Stimulated activated effector memory CD8-positive, alpha-beta T cell treated with anti-CD3 and anti-CD28 coated beads, Interleukin-12 subunit alpha, Interleukin-12 subunit beta, amount 100 ng/mL, for 72 hours (primary cell): ENCODE data around the gene TMEM63B.
A peak's percentile ranks its signal among the peaks of the same experiment; 100 is the strongest.

ENCODE experiments used
- ATAC-seq: fragments of 150-1000 bp; cut with Tn5 transposase; 2 replicates; pipeline ENCODE4 v1.10.0; 2021
- DNase-seq, 2 donors: peaks; one replicate each; pipeline ENCODE4 v3.0.0; 2021 to 2022; ENCODE audit warnings: low spot score in 2 of 2
- H3K27ac Mint-ChIP-seq: one replicate; pipeline ENCODE4 v1.8.0; 2022; ENCODE audit warnings: mild to moderate bottlenecking, mixed read lengths
- H3K36me3 Mint-ChIP-seq: one replicate; pipeline ENCODE4 v1.8.0; 2022; ENCODE audit warnings: mild to moderate bottlenecking, mixed read lengths
- H3K4me1 Mint-ChIP-seq: one replicate; pipeline ENCODE4 v1.8.0; 2022; ENCODE audit warnings: mixed read lengths
- H3K4me3 Mint-ChIP-seq: one replicate; pipeline ENCODE4 v1.8.0; 2022; ENCODE audit warnings: mild to moderate bottlenecking, mixed read lengths
- H3K9me3 Mint-ChIP-seq: one replicate; pipeline ENCODE4 v1.8.0; 2022; ENCODE audit warnings: mixed read lengths

TMEM63B gene

GRCh38 chr6:44127186-44128019 is at the start of gene TMEM63B, which contains the start of gene MRPL14:
TMEM63B (plus strand) TSS chr6:44127554; CDS start chr6:44134585, 7,031 bp downstream.
MRPL14 (minus strand) TSS chr6:44127452; CDS start chr6:44116611, 10,841 bp downstream.
- Mint-ChIP-seq H3K27ac (peak within 1 kb of the TSS; percentile 96), H3K9me3 (no peaks in the 10 kb centered on the region), H3K4me3 (peak within 1 kb of the TSS; percentile 83), H3K36me3 (peaks cover 25% of the 10 kb centered on the region), H3K4me1 (peaks cover 62% of the 10 kb centered on the region)
- DNase-seq: peak; percentile 93 to 95
- ATAC-seq: peak; percentile 85

GRCh38 chr6:44078219-44078826 is 49.0 kb upstream of the TMEM63B start:
- peaks cover 24% of the 10 kb centered on the region for H3K4me1 Mint-ChIP-seq
- ATAC-seq: no peak

DNA sequence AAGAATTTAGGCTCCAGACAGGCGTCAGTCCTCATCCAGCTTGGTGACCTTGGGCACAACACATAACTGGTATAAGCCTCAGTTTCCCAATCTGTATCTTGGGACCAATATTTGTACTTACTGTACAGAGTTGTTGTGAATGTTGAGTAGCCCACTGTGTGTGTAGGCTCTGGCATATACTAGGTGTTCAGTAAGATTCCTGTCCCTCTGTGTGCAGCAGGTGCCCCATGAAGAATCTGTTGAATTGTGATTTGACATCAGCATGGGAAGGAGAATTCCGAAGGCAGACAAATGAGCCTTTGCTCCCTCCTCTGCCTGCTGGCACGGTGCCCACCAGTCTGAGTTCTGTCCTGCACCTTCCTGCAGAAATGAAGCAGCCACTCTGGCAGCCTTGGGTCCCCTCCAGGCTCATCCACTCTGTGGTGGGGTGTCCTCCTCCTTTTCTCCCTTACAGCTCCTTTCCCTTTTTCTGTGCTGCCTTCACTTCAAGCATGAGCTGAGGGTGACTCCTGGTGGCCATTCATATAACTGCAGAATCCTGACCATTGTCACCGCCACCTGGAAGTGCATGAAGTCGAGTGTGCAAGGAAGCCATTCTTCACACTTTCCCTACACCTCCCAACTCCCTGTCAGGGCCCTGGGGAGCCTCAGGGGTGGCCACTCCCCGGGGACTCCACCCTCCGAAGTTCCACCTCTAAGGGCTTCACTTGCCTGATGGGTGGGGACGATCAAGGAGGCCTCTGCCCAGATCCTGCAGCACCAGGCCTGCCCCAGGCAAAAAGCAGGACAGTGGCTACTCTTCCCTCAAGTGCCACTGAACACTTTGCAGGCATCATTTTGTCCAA is 48.3 kb upstream of the TMEM63B start:
- DNase-seq: peak; percentile 62 to 86
- no peak overlapping the region for H3K27ac Mint-ChIP-seq
- peaks cover 7% of the 10 kb centered on the region for H3K36me3 Mint-ChIP-seq
- ATAC-seq: peak; percentile 43
- no peak overlapping the region for H3K4me3 Mint-ChIP-seq
- H3K9me3 Mint-ChIP-seq: no peaks in the 10 kb centered on the region
- H3K4me1 Mint-ChIP-seq: peaks cover 19% of the 10 kb centered on the region

More at GRCh38 chr6:44078219-44078826, 49.0 kb upstream of the TMEM63B start:
- Mint-ChIP-seq H3K4me3 (no peak overlapping the region), H3K36me3 (peaks cover 15% of the 10 kb centered on the region), H3K9me3 (no peaks in the 10 kb centered on the region), H3K27ac (peak overlapping the region; percentile 67)
- no peak for DNase-seq

DNA sequence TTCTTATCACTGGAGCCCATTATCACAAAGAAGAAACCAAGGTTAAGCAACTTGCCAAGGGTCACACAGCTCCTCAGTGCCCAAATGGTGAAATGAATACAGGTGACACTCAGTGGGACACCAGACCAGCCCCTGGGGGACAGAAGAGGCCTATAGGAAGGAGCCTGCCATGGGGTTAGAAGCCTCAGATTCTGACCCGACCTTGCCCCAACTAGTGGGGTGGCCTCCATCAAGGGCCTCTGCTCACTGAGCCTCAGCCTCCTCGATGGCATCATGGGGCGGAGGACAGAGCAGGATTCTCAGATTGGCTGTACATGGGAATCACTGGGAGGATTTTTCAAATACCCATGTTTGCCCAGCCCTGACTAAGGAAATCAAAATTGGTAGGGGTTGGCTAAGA is 47.7 kb upstream of the TMEM63B start:
- Mint-ChIP-seq H3K4me1 (peaks cover 13% of the 10 kb centered on the region), H3K36me3 (peaks cover 1% of the 10 kb centered on the region), H3K27ac (no peak overlapping the region), H3K4me3 (no peak overlapping the region), H3K9me3 (no peaks in the 10 kb centered on the region)
- ATAC-seq (no peak), DNase-seq (no peak)

GRCh38 chr6:44080561-44081521 is 46.5 kb upstream of the TMEM63B start:
- Mint-ChIP-seq H3K4me1 (peaks cover 6% of the 10 kb centered on the region), H3K36me3 (no peaks in the 10 kb centered on the region), H3K27ac (peak overlapping the region; percentile 20), H3K4me3 (no peak overlapping the region), H3K9me3 (no peaks in the 10 kb centered on the region)
- no peak for ATAC-seq
- no peak for DNase-seq

DNA sequence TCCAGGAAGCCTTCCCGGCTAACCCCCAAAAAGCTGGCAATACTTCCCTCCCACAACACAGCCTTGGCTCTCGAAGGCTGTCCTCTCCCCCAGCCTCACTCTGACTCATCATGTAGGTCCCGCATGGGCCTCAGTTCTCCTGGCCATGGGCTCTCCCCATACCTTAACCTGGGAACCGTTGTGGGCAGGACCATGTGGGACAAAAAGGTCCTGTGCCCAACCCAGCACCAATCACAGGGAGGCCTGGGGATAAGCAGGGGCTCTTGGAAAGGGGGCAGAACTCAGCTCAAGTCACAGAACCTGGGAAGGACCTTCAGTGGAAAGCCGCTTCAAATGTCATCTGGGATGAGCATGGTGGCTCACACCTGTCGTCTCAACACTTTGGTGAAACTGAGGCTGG is 45.6 kb upstream of the TMEM63B start:
- no peaks in the 10 kb centered on the region for H3K9me3 Mint-ChIP-seq
- H3K4me1 Mint-ChIP-seq: peaks cover 6% of the 10 kb centered on the region
- H3K27ac Mint-ChIP-seq: no peak overlapping the region
- no peak overlapping the region for H3K4me3 Mint-ChIP-seq
- DNase-seq (no peak), ATAC-seq (no peak)
- H3K36me3 Mint-ChIP-seq: no peaks in the 10 kb centered on the region

- no peak overlapping the region for H3K4me3 Mint-ChIP-seq
- H3K9me3 Mint-ChIP-seq: no peaks in the 10 kb centered on the region
- no peaks in the 10 kb centered on the region for H3K36me3 Mint-ChIP-seq
- peaks cover 6% of the 10 kb centered on the region for H3K4me1 Mint-ChIP-seq
- peak overlapping the region; percentile 6 for H3K27ac Mint-ChIP-seq
- no peak for ATAC-seq
- no peak for DNase-seq
These were observed 44.5 kb upstream of the TMEM63B start for GRCh38 chr6:44082872-44083321.

- Mint-ChIP-seq H3K27ac (no peak overlapping the region), H3K4me1 (peaks cover under 1% of the 10 kb centered on the region), H3K36me3 (no peaks in the 10 kb centered on the region), H3K4me3 (no peak overlapping the region), H3K9me3 (no peaks in the 10 kb centered on the region)
- DNase-seq (no peak), ATAC-seq (no peak)
These were observed 42.9 kb upstream of the TMEM63B start for GRCh38 chr6:44084231-44085014.

DNA sequence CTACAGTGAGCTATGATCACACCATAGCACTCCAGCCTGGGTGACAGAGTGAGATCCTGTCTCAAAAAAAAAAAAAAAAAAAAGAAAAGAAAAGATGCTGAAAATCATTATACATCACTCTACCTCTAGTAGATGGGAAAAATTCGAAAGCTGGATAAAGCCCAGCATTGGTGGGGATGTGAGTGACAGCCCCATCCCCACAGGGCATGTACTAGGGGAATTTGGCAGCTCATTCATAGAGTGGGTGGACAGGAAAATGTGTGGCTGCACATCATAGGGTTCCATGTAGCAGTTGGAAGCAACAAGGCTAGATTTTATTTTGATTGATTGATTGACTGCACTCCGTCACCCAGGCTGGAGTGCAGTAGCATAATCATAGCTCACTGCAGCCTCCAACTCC is 42.1 kb upstream of the TMEM63B start:
- H3K4me3 Mint-ChIP-seq: no peak overlapping the region
- ATAC-seq: no peak
- H3K36me3 Mint-ChIP-seq: no peaks in the 10 kb centered on the region
- H3K27ac Mint-ChIP-seq: no peak overlapping the region
- no peaks in the 10 kb centered on the region for H3K9me3 Mint-ChIP-seq
- no peak for DNase-seq
- H3K4me1 Mint-ChIP-seq: no peaks in the 10 kb centered on the region

DNA sequence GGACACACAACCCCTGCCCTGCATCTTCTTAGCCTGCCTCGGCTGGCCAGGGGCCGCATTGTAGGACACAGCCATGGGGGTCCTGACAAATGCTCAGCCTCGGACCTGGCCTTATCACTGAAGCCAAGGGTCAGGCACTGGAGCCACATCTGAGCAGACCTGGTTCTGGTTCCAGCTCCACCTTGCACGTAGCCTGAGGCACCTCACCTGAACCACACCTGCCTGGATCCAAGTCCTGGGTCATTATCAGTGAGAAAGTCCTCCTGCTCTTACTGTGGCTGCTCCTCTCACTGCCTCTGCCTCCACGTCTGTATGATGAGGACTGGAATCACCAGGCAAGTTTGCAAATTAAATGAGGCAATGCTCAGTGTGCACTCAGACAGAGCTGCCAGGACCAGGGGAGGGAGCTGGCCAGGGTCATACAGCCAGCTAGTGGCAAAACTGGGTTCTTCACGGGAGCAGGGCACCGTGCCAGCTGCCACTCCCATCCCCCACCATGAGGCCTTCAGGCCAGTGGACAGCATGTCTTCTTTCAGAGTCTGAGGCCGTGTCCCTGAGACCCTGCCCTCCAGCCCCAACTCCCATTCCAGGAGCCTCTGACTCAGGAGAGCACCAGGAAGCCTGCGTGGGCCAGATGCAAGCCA is 40.3 kb upstream of the TMEM63B start:
- H3K9me3 Mint-ChIP-seq: no peaks in the 10 kb centered on the region
- DNase-seq (no peak), ATAC-seq (peak; percentile 5)
- no peak overlapping the region for H3K27ac Mint-ChIP-seq
- H3K36me3 Mint-ChIP-seq: no peaks in the 10 kb centered on the region
- H3K4me3 Mint-ChIP-seq: no peak overlapping the region
- no peaks in the 10 kb centered on the region for H3K4me1 Mint-ChIP-seq

DNA sequence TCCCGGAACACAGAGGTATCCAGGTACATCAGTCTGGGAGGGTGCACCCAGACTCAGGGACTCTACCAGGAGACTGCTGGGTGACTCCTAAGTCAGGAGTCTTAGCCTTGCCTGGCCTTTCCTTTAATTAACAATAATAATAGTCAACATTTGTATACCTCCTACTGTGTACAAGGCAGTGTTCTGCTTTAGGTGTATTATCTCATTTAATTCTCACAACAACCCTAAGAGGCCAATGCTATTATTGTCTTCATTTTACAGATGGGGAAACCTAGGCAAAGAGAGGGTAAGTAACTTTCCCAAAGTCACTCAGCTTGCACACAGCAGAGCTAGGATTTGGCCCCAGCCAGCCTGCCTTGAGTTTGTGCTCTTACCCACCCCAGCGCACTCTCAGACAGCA is 39.7 kb upstream of the TMEM63B start:
- Mint-ChIP-seq H3K9me3 (no peaks in the 10 kb centered on the region), H3K4me3 (no peak overlapping the region), H3K27ac (no peak overlapping the region), H3K4me1 (no peaks in the 10 kb centered on the region), H3K36me3 (no peaks in the 10 kb centered on the region)
- DNase-seq (no peak), ATAC-seq (no peak)

DNA sequence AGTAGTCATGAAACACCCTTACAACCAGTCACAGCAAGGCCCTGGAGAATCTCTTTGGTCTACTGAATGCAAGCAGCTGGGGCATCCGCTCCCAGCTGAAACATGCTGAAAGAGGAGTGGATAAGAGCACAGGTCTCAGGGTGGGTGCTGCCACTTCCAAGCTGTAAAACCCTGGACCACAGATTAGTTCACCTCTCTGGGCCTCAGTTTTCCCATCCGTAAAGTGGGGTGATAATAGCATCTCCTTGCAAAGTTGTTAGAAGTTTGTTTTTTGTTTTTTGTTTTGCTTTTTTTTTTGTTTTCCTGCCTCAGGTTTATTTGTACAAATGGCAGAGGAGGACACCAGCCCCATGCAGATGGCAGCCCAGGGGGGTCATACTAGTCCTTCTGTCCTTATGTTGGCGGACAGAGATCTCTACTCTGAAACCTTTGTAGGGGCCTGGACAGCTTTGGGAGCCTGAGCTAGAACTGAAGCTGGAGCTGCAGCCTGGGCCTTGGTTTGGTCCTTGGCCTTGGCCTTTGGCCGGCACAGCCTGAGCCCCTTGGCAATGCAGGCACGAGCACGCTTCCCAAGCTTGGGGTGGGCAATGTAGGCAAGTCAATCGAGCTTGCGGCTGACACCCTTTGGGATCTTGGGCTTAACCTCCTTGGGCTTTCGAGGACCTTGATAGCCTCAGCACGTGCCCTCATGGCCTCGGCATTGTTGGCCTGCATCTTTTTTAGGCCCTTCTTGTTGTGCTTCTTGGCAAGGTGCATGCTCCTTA is 38.3 kb upstream of the TMEM63B start:
- H3K36me3 Mint-ChIP-seq: no peaks in the 10 kb centered on the region
- DNase-seq (no peak), ATAC-seq (no peak)
- H3K4me3 Mint-ChIP-seq: no peak overlapping the region
- no peaks in the 10 kb centered on the region for H3K9me3 Mint-ChIP-seq
- no peaks in the 10 kb centered on the region for H3K4me1 Mint-ChIP-seq
- H3K27ac Mint-ChIP-seq: no peak overlapping the region

GRCh38 chr6:44090465-44090864 is 36.9 kb upstream of the TMEM63B start:
- ATAC-seq: no peak
- peaks cover 5% of the 10 kb centered on the region for H3K36me3 Mint-ChIP-seq
- no peaks in the 10 kb centered on the region for H3K9me3 Mint-ChIP-seq
- H3K4me3 Mint-ChIP-seq: no peak overlapping the region
- no peak for DNase-seq
- no peak overlapping the region for H3K27ac Mint-ChIP-seq
- no peaks in the 10 kb centered on the region for H3K4me1 Mint-ChIP-seq
